ENCODE results near the gene UPF3A.
"Not testable (repeated sequence)": the region's sequence is repeated elsewhere in the genome, so short reads cannot be mapped to it uniquely, and the experiment has no call there.

DNA sequence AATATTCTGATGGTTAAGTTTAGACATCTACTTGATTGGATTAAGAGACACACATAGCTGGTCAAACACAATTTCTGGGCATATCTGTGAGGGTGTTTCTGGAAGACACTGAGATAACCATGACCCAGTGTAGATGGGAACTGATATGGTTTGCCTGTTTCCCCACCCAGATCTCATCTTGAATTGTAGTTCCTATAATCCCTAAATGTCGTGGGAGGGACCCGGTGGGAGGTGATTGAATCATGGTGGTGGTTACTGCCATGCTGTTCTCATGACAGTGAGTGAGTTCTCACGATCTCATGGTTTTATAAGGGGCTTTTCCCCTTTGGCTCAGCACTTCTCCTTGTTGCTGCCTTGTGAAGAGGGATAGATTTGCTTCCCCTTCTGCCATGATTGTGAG is 65.9 kb downstream of the UPF3A start:
- not testable (repeated sequence) for TF ChIP-seq POLR2A (IDR thresholded peaks at IDR 0.05)
- TF ChIP-seq, protein P1, sequence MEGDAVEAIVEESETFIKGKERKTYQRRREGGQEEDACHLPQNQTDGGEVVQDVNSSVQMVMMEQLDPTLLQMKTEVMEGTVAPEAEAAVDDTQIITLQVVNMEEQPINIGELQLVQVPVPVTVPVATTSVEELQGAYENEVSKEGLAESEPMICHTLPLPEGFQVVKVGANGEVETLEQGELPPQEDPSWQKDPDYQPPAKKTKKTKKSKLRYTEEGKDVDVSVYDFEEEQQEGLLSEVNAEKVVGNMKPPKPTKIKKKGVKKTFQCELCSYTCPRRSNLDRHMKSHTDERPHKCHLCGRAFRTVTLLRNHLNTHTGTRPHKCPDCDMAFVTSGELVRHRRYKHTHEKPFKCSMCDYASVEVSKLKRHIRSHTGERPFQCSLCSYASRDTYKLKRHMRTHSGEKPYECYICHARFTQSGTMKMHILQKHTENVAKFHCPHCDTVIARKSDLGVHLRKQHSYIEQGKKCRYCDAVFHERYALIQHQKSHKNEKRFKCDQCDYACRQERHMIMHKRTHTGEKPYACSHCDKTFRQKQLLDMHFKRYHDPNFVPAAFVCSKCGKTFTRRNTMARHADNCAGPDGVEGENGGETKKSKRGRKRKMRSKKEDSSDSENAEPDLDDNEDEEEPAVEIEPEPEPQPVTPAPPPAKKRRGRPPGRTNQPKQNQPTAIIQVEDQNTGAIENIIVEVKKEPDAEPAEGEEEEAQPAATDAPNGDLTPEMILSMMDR (IDR thresholded peaks at IDR 0.05), result not testable (repeated sequence)

Data from right lobe of liver (tissue), 4 donors.